Neural progenitor cell (in vitro differentiated cells): Measurements from ENCODE around the gene RTN1. TPM values are rescaled to one million over a fixed set of nuclear protein-coding genes. Genes with fewer than 3 reads are reported as not detected.

Experiments
- DNase-seq: peaks from one replicate; pipeline ENCODE4 v3.0.0-alpha.2; 2016; ENCODE audit warnings: low spot score
- H2AFZ ChIP-seq: fragments of 200-600 bp; sonication (generic); replicated peaks from 2 replicates; pipeline ENCODE4 v1.6.1; 2016; ENCODE audit warnings: antibody characterized with exemption
- H3F3A ChIP-seq: fragments of 200-600 bp; sonication (generic); 2 replicates; pipeline ENCODE4 v1.6.1; 2016; ENCODE audit warnings: antibody characterized with exemption, low read depth
- H3K27ac ChIP-seq: fragments of 200-600 bp; sonication (generic); 2 replicates; pipeline ENCODE4 v1.5.1; 2016; ENCODE audit warnings: mild to moderate bottlenecking
- H3K27me3 ChIP-seq: fragments of 200-600 bp; sonication (generic); 2 replicates; pipeline ENCODE4 v1.6.1; 2016; ENCODE audit warnings: mild to moderate bottlenecking, moderate library complexity
- H3K36me3 ChIP-seq: fragments of 200-600 bp; sonication (generic); 2 replicates; pipeline ENCODE4 v1.5.1; 2016
- H3K4me1 ChIP-seq: fragments of 200-600 bp; sonication (generic); 2 replicates; pipeline ENCODE4 v1.6.1; 2016; ENCODE audit warnings: mixed run types
- H3K4me2 ChIP-seq: fragments of 200-600 bp; sonication (generic); 2 replicates; pipeline ENCODE4 v1.6.1; 2016
- H3K4me3 ChIP-seq: fragments of 200-600 bp; sonication (generic); 2 replicates; pipeline ENCODE4 v1.5.1; 2016
- H3K79me2 ChIP-seq: fragments of 200-600 bp; sonication (generic); 2 replicates; pipeline ENCODE4 v1.6.1; 2016; ENCODE audit warnings: low read depth
- H3K9ac ChIP-seq: fragments of 200-600 bp; sonication (generic); 2 replicates; pipeline ENCODE4 v1.6.1; 2016
- H3K9me3 ChIP-seq: fragments of 200-600 bp; sonication (generic); 2 replicates; pipeline ENCODE4 v1.5.1; 2016; ENCODE audit warnings: low read depth
- H4K20me1 ChIP-seq: fragments of 200-600 bp; sonication (generic); 2 replicates; pipeline ENCODE4 v1.6.1; 2016; ENCODE audit warnings: low read depth
- H3K27ac Mint-ChIP-seq: 3 replicates; pipeline ENCODE4 v1.8.0; 2021; ENCODE audit warnings: mixed read lengths
- H3K27me3 Mint-ChIP-seq: 2 replicates; pipeline ENCODE4 v1.8.0; 2022; ENCODE audit warnings: low read depth, mild to moderate bottlenecking, inconsistent platforms, moderate library complexity, mixed read lengths; ENCODE audit not compliant: insufficient read depth
- H3K36me3 Mint-ChIP-seq: 3 replicates; pipeline ENCODE4 v1.8.0; 2021; ENCODE audit warnings: mixed read lengths
- H3K4me1 Mint-ChIP-seq: 3 replicates; pipeline ENCODE4 v1.8.0; 2021; ENCODE audit warnings: mixed read lengths
- H3K4me3 Mint-ChIP-seq: 3 replicates; pipeline ENCODE4 v1.8.0; 2021; ENCODE audit warnings: mild to moderate bottlenecking, moderate library complexity, mixed read lengths
- H3K9me3 Mint-ChIP-seq: 3 replicates; pipeline ENCODE4 v1.8.0; 2020; ENCODE audit warnings: mixed read lengths
- EZH2 ChIP-seq: fragments of 200-600 bp; sonication (generic); IDR thresholded peaks from 2 replicates; pipeline ENCODE4 v1.6.1; 2017; ENCODE audit warnings: antibody characterized with exemption, mild to moderate bottlenecking, moderate library complexity
- EZH2phosphoT487 ChIP-seq: fragments of 200-600 bp; sonication (generic); IDR thresholded peaks from 2 replicates; pipeline ENCODE4 v1.6.1; 2017; ENCODE audit warnings: antibody characterized with exemption
- microRNA-seq: library from miRNA; unstranded; fragments of <30 nt; microRNA quantifications from one replicate; pipeline ENCODE4, GENCODE V29; 2016
- small RNA-seq: library from RNA; depleted of rRNA; stranded (forward); fragments of <200 nt; gene quantifications from one replicate; pipeline ENCODE3, GENCODE V24; 2015
- total RNA-seq: library from RNA; depleted of rRNA; stranded (reverse); fragments of >200 nt; gene quantifications from 2 replicates; pipeline ENCODE4 v1.2.3, GENCODE V29; 2015; ENCODE audit warnings: low replicate concordance
- TF ChIP-seq, protein P1 (sequence below): fragments of 200-600 bp; sonication (generic); IDR thresholded peaks from 2 replicates; pipeline ENCODE4 v1.5.1; 2017; ENCODE audit warnings: antibody characterized with exemption, mild to moderate bottlenecking

Gene RTN1
- total RNA-seq, 1 donor from 2014 or later, result 7.7 TPM

- Mint-ChIP-seq H3K27me3 (no peaks in the 10 kb centered on the region), H3K36me3 (no peaks in the 10 kb centered on the region), H3K9me3 (no peaks in the 10 kb centered on the region), H3K4me3 (peak overlapping the region; percentile 49), H3K27ac (peak overlapping the region; percentile 76), H3K4me1 (peaks cover 34% of the 10 kb centered on the region)
- H3F3A ChIP-seq, result peaks cover 33% of the 10 kb centered on the region
- H3K9me3 ChIP-seq, result no peaks in the 10 kb centered on the region
- H3K9ac ChIP-seq, result peak overlapping the region; percentile 19
- H3K27me3 ChIP-seq, result no peaks in the 10 kb centered on the region
- peak overlapping the region; percentile 61 for H3K4me2 ChIP-seq
- peaks cover 43% of the 10 kb centered on the region for H3K4me1 ChIP-seq
- H4K20me1 ChIP-seq, result no peaks in the 10 kb centered on the region
- TF ChIP-seq, protein P1, sequence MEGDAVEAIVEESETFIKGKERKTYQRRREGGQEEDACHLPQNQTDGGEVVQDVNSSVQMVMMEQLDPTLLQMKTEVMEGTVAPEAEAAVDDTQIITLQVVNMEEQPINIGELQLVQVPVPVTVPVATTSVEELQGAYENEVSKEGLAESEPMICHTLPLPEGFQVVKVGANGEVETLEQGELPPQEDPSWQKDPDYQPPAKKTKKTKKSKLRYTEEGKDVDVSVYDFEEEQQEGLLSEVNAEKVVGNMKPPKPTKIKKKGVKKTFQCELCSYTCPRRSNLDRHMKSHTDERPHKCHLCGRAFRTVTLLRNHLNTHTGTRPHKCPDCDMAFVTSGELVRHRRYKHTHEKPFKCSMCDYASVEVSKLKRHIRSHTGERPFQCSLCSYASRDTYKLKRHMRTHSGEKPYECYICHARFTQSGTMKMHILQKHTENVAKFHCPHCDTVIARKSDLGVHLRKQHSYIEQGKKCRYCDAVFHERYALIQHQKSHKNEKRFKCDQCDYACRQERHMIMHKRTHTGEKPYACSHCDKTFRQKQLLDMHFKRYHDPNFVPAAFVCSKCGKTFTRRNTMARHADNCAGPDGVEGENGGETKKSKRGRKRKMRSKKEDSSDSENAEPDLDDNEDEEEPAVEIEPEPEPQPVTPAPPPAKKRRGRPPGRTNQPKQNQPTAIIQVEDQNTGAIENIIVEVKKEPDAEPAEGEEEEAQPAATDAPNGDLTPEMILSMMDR, result no peak
- TF ChIP-seq EZH2phosphoT487, result no peak
- no peak for TF ChIP-seq EZH2
- peak overlapping the region; percentile 6 for H3K4me3 ChIP-seq
- H3K36me3 ChIP-seq, result no peaks in the 10 kb centered on the region
- no peak overlapping the region for H3K27ac ChIP-seq
- no peaks in the 10 kb centered on the region for H3K79me2 ChIP-seq
- H2AFZ ChIP-seq, result peak overlapping the region; percentile 73
- peak; percentile 29 for DNase-seq
These were observed 306.2 kb downstream of the RTN1 start for GRCh38 chr14:59564366-59564765.

DNA sequence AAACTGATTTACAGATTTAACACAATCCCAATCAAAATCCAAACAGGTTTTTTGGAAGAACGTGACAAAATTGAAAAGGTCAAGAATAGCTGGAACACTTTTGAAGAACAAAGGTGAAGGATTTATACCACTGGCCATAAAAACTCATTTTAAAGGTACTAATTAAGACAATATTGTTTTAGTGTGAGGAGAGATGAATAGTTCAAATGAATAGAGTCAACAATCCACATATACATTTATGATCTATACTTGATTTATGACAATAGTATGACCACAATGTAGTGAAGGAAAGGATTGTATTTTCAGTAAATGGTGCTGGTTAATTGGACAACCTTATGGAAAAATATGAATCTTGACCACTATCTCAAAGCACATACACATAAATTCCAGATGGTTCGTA, 323.3 kb downstream of the RTN1 start:
- Mint-ChIP-seq H3K27me3 (no peaks in the 10 kb centered on the region), H3K9me3 (peaks cover 5% of the 10 kb centered on the region), H3K4me3 (no peak overlapping the region), H3K4me1 (peaks cover 4% of the 10 kb centered on the region), H3K36me3 (no peaks in the 10 kb centered on the region), H3K27ac (no peak overlapping the region)
- no peak overlapping the region for H3K27ac ChIP-seq
- no peak for DNase-seq
- H4K20me1 ChIP-seq, result no peaks in the 10 kb centered on the region
- no peaks in the 10 kb centered on the region for H3K79me2 ChIP-seq
- H3K4me3 ChIP-seq, result no peak overlapping the region
- no peaks in the 10 kb centered on the region for H3K27me3 ChIP-seq
- H2AFZ ChIP-seq, result no peak overlapping the region
- TF ChIP-seq EZH2 (no peak), EZH2phosphoT487 (no peak)
- TF ChIP-seq, protein P1, result no peak
- H3K36me3 ChIP-seq, result no peaks in the 10 kb centered on the region
- no peak overlapping the region for H3K4me2 ChIP-seq
- no peaks in the 10 kb centered on the region for H3K9me3 ChIP-seq
- peaks cover 12% of the 10 kb centered on the region for H3K4me1 ChIP-seq
- H3K9ac ChIP-seq, result no peak overlapping the region
- no peaks in the 10 kb centered on the region for H3F3A ChIP-seq

Small RNAs within 50 kb of the gene (microRNA-seq; reads per million reads assigned to microRNA genes)
- gene MIR5586, result 0.73 reads per million

Small RNAs within 50 kb of the gene (small RNA-seq; reads per million reads assigned to genes)
- gene MIR5586, result not detected

Other genes with a start within 250 kb of the RTN1 start
- 2.1 and 2.3 TPM in 2 replicates for gene LRRC9, start 49.4 kb upstream of the RTN1 start, total RNA-seq
- 91.0 and 172 TPM in 2 replicates for gene PCNX4, start 221.1 kb upstream of the RTN1 start, total RNA-seq